ENCODE results near the gene PCMT1.

GRCh38 chr6:149771925-149772324 lies 22.4 kb downstream of the PCMT1 start:
- TF ChIP-seq CTCF (IDR thresholded peaks at IDR 0.05) (no peak), POLR2A (IDR thresholded peaks at IDR 0.05) (no peak), EP300 (IDR thresholded peaks at IDR 0.05) (no peak)
